ENCODE data around the gene DGKQ. TPM values are rescaled to one million over a fixed set of nuclear protein-coding genes. Genes with fewer than 3 reads are reported as not detected.

Gene DGKQ
- total RNA-seq, 1 donor = 11.2 TPM

- H3K4me3 ChIP-seq (ENCODE audit: low read depth, low read length) = no peak overlapping the region
- DNase-seq (ENCODE audit: low read depth) = no peak
- no peak for TF ChIP-seq CTCF (IDR thresholded peaks at IDR 0.05; ENCODE audit: insufficient read depth, low read depth, low read length)
These were observed 2.4 kb downstream of the DGKQ start for GRCh38 chr4:970854-971520.

- DNase-seq (ENCODE audit: low read depth) = no peak
- H3K4me3 ChIP-seq (ENCODE audit: low read depth, low read length) = no peak overlapping the region
- TF ChIP-seq CTCF (IDR thresholded peaks at IDR 0.05; ENCODE audit: insufficient read depth, low read depth, low read length) = no peak
These were observed 3.2 kb downstream of the DGKQ start for GRCh38 chr4:970046-970745.

- TF ChIP-seq CTCF (IDR thresholded peaks at IDR 0.05; ENCODE audit: insufficient read depth, low read depth, low read length) = no peak
- DNase-seq (ENCODE audit: low read depth) = no peak
- no peak overlapping the region for H3K4me3 ChIP-seq (ENCODE audit: low read depth, low read length)
These were observed 4.6 kb downstream of the DGKQ start for GRCh38 chr4:968621-969394.

GRCh38 chr4:968221-968620 is 5.1 kb downstream of the DGKQ start:
- H3K4me3 ChIP-seq (ENCODE audit: low read depth, low read length) = no peak overlapping the region
- no peak for TF ChIP-seq CTCF (IDR thresholded peaks at IDR 0.05; ENCODE audit: insufficient read depth, low read depth, low read length)
- no peak for DNase-seq (ENCODE audit: low read depth)

- no peak for TF ChIP-seq CTCF (IDR thresholded peaks at IDR 0.05; ENCODE audit: insufficient read depth, low read depth, low read length)
- no peak overlapping the region for H3K4me3 ChIP-seq (ENCODE audit: low read depth, low read length)
These were observed 6.0 kb downstream of the DGKQ start for GRCh38 chr4:967113-968104.

More at GRCh38 chr4:967113-968104, 6.0 kb downstream of the DGKQ start:
- no peak for DNase-seq (ENCODE audit: low read depth)

Data from fibroblast of villous mesenchyme (primary cell).